ENCODE results near the gene C1orf122. TPM values are rescaled to one million over a fixed set of nuclear protein-coding genes. Genes with fewer than 3 reads are reported as not detected.
"Not testable (repeated sequence)": the region's sequence is repeated elsewhere in the genome, so short reads cannot be mapped to it uniquely, and the experiment has no call there.

C1orf122 gene
- total and polyA plus RNA-seq, 3 donors from 2014 or later: 48.1 to 188 (median 147) TPM

DNA sequence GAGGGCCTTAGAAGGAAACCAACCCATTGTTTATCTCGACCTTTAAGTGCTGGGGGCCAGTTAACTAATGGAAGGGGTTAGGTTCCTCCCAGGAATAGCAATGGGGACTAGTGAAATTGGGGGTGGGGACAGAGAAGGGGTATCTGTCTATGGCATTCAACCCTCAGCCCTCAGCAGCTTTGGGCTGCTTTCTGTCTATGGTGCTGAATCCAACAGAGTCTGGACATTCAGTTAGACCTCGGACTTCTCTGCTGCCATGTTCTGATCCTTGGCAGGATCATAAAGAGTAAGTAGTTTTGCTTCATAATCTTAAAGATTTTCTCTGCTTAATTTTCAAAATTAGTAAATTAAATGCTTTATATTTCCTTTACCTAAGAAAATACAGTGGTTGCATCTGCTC, 40.1 kb upstream of the C1orf122 start:
- intact Hi-C loops (cut with DNase I; ENCODE audit: low total_unique reads): no loop called here
- Histone ChIP-seq H3K36me3 (ENCODE audit: low read depth, missing control alignments) (no peaks in the 10 kb centered on the region), H3K4me1 (no peaks in the 10 kb centered on the region), H3K4me3 (no peak overlapping the region), H3K27me3 (no peaks in the 10 kb centered on the region), H3K9me3 (no peaks in the 10 kb centered on the region), H3K27ac (no peak overlapping the region)
- no peak for TF ChIP-seq POLR2A (IDR thresholded peaks at IDR 0.05)
- DNase-seq: no peak
- 36 to 40% methylated on average over 2 of the region's 2 CpGs for WGBS, 2 donors

DNA sequence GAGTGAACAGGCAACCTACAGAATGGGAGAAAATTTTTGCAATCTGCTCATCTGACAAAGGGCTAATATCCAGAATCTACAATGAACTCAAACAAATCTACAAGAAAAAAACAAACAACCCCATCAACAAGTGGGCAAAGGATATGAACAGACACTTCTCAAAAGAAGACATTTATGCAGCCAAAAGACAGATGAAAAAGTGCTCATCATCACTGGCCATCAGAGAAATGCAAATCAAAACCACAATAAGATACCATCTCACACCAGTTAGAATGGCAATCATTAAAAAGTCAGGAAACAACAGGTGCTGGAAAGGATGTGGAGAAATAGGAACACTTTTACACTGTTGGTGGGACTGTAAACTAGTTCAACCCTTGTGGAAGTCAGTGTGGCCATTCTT, 36.1 kb upstream of the C1orf122 start:
- H3K4me1 ChIP-seq; H3K27me3 ChIP-seq; H3K9me3 ChIP-seq; H3K4me3 ChIP-seq; intact Hi-C loops (cut with DNase I; ENCODE audit: low total_unique reads); H3K36me3 ChIP-seq (ENCODE audit: low read depth, missing control alignments); H3K27ac ChIP-seq; DNase-seq: not testable (repeated sequence)

DNA sequence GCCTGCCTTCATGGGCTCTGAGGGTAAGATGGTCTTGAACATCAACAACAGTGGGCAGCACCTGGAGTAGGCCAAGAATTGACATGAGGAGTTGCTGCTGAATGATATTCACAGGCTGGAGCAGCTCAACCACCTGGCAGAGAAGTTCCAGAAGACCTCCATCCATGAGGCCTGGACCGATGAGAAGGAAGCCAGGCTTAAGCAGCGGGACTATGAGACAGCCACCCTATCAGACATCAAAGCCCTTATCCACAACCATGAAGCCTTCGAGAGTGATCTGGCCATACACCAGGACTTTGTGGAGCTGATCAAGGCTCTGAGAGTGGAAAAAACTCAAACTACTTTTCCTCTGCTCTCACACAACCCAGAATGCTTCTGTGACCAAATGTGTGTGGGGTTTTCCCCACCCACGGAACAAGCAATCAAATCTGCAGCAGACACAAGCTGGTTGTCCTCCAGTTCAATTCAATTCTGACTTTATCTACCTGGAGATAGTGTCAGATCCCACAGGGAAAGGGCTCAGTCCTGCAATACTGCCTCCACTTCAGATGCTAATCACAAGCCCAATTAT, 30.6 kb upstream of the C1orf122 start:
- Histone ChIP-seq H3K27ac (no peak overlapping the region), H3K36me3 (ENCODE audit: low read depth, missing control alignments) (no peaks in the 10 kb centered on the region), H3K4me1 (no peaks in the 10 kb centered on the region), H3K4me3 (no peak overlapping the region), H3K27me3 (no peaks in the 10 kb centered on the region), H3K9me3 (no peaks in the 10 kb centered on the region)
- 81 to 82% methylated on average over 4 of the region's 4 CpGs for WGBS, 2 donors
- intact Hi-C loops (cut with DNase I; ENCODE audit: low total_unique reads): no loop called here
- TF ChIP-seq, protein P1, sequence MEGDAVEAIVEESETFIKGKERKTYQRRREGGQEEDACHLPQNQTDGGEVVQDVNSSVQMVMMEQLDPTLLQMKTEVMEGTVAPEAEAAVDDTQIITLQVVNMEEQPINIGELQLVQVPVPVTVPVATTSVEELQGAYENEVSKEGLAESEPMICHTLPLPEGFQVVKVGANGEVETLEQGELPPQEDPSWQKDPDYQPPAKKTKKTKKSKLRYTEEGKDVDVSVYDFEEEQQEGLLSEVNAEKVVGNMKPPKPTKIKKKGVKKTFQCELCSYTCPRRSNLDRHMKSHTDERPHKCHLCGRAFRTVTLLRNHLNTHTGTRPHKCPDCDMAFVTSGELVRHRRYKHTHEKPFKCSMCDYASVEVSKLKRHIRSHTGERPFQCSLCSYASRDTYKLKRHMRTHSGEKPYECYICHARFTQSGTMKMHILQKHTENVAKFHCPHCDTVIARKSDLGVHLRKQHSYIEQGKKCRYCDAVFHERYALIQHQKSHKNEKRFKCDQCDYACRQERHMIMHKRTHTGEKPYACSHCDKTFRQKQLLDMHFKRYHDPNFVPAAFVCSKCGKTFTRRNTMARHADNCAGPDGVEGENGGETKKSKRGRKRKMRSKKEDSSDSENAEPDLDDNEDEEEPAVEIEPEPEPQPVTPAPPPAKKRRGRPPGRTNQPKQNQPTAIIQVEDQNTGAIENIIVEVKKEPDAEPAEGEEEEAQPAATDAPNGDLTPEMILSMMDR (IDR thresholded peaks at IDR 0.05): no peak
- no peak for TF ChIP-seq POLR2A (IDR thresholded peaks at IDR 0.05)
- no peak for DNase-seq

DNA sequence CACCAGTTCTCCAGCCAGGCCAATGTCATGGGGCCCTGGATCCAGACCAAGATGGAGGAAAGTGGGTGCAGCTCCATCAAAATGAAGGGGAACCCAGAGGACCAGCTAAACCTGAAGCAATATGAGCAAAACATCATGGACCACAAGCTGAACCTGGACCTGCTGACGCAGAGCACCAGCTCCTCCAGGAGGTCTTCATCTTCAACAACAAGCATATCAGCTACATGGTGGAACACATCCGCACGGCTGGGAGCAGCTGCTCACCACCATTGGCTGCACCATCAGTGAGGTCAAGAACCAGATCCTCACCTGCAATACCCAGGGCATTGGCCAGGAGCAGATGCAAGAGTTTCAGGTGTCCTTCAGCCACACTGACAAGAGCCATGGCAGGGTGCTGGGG, 28.9 kb upstream of the C1orf122 start:
- 81 to 91% methylated on average over 3 of the region's 3 CpGs for WGBS, 2 donors
- intact Hi-C loops (cut with DNase I; ENCODE audit: low total_unique reads): no loop called here

DNA sequence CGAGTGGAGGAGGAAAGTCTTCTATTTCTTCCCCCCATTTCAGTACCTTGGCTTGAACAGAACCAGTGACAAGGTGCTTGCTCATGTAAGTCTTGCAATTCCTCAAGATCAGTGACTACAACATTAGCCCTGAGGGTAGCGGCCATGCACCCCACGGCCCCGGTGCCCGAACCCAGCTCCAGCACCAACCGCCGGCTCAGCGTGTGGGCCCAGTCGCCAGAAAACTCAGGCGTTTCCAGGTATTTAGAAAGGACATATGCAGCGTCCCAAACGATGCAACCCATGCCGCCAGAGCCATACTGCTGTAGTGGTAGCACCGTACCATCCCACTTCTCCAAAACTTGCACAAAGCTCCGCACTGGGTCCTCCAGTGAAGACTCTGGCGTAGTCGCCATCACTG, 25.1 kb upstream of the C1orf122 start:
- Histone ChIP-seq H3K4me3 (no peak overlapping the region), H3K36me3 (ENCODE audit: low read depth, missing control alignments) (no peaks in the 10 kb centered on the region), H3K27ac (no peak overlapping the region), H3K27me3 (no peaks in the 10 kb centered on the region), H3K9me3 (no peaks in the 10 kb centered on the region), H3K4me1 (no peaks in the 10 kb centered on the region)
- no peak for TF ChIP-seq POLR2A (IDR thresholded peaks at IDR 0.05)
- TF ChIP-seq, protein P1 (IDR thresholded peaks at IDR 0.05): no peak
- DNase-seq: no peak
- intact Hi-C loops (cut with DNase I; ENCODE audit: low total_unique reads): no loop called here
- WGBS, 2 donors: 86 to 87% methylated on average over 17 of the region's 17 CpGs

More for the DNA sequence above, 28.9 kb upstream of the C1orf122 start:
- no peaks in the 10 kb centered on the region for H3K36me3 ChIP-seq (ENCODE audit: low read depth, missing control alignments)
- TF ChIP-seq, protein P1 (IDR thresholded peaks at IDR 0.05): no peak
- no peak for TF ChIP-seq POLR2A (IDR thresholded peaks at IDR 0.05)
- no peak overlapping the region for H3K27ac ChIP-seq
- no peak overlapping the region for H3K4me3 ChIP-seq
- no peaks in the 10 kb centered on the region for H3K4me1 ChIP-seq
- H3K27me3 ChIP-seq: no peaks in the 10 kb centered on the region
- H3K9me3 ChIP-seq: no peaks in the 10 kb centered on the region
- DNase-seq: no peak

- H3K4me3 ChIP-seq: peak overlapping the region; percentile 55 to 65
- TF ChIP-seq POLR2A (IDR thresholded peaks at IDR 0.05): no peak
- TF ChIP-seq, protein P1 (IDR thresholded peaks at IDR 0.05): no peak
- H3K36me3 ChIP-seq (ENCODE audit: low read depth, missing control alignments): no peaks in the 10 kb centered on the region
- no peak for DNase-seq
- intact Hi-C loops (cut with DNase I; ENCODE audit: low total_unique reads): no loop called here
- no peaks in the 10 kb centered on the region for H3K27me3 ChIP-seq
- no peak overlapping the region for H3K27ac ChIP-seq
- WGBS, 2 donors: 23% methylated on average over 27 to 36 of the region's 36 CpGs
- H3K4me1 ChIP-seq: peaks cover 11% of the 10 kb centered on the region
- no peaks in the 10 kb centered on the region for H3K9me3 ChIP-seq
These were observed 14.5 kb upstream of the C1orf122 start for GRCh38 chr1:37792943-37793686.
